ENCODE results near the gene C1QTNF3.
A peak's percentile ranks its signal among the peaks of the same experiment; 100 is the strongest.
"Not testable (repeated sequence)": the region's sequence is repeated elsewhere in the genome, so short reads cannot be mapped to it uniquely, and the experiment has no call there.

Gene C1QTNF3

GRCh38 chr5:34043099-34043876, at the start of gene C1QTNF3:
C1QTNF3 (minus strand) TSS chr5:34043213; CDS start chr5:34043125, 88 bp downstream.
- DNase-seq = peak in 17 of 51 donors; percentile 8 to 46 (median 15)

GRCh38 chr5:34091039-34091438, 48.0 kb upstream of the C1QTNF3 start:
- DNase-seq = not testable (repeated sequence)

GRCh38 chr5:34089802-34090201, 46.8 kb upstream of the C1QTNF3 start:
- not testable (repeated sequence) for DNase-seq

GRCh38 chr5:34087728-34088127, 44.7 kb upstream of the C1QTNF3 start:
- not testable (repeated sequence) for DNase-seq

- DNase-seq = not testable (repeated sequence)
Observed at GRCh38 chr5:34083898-34084297, 40.9 kb upstream of the C1QTNF3 start.

GRCh38 chr5:34079505-34079904, 36.5 kb upstream of the C1QTNF3 start:
- not testable (repeated sequence) for DNase-seq

GRCh38 chr5:34077636-34078035, 34.6 kb upstream of the C1QTNF3 start:
- not testable (repeated sequence) for DNase-seq

GRCh38 chr5:34076719-34077364, 33.8 kb upstream of the C1QTNF3 start:
- not testable (repeated sequence) for DNase-seq

GRCh38 chr5:34074472-34074871, 31.5 kb upstream of the C1QTNF3 start:
- DNase-seq = not testable (repeated sequence)

GRCh38 chr5:34074071-34074470, 31.1 kb upstream of the C1QTNF3 start:
- DNase-seq = not testable (repeated sequence)

- DNase-seq = not testable (repeated sequence)
Observed at GRCh38 chr5:34070626-34071025, 27.6 kb upstream of the C1QTNF3 start.

GRCh38 chr5:34064656-34065055, 21.6 kb upstream of the C1QTNF3 start:
- DNase-seq = no peak

- DNase-seq = no peak
Observed at GRCh38 chr5:34062419-34062818, 19.4 kb upstream of the C1QTNF3 start.

GRCh38 chr5:34061993-34062392, 19.0 kb upstream of the C1QTNF3 start:
- no peak for DNase-seq

- DNase-seq = no peak
Observed at GRCh38 chr5:34059977-34060376, 17.0 kb upstream of the C1QTNF3 start.

- DNase-seq = no peak
Observed at GRCh38 chr5:34058532-34058931, 15.5 kb upstream of the C1QTNF3 start.

- no peak for DNase-seq
Observed at GRCh38 chr5:34057569-34057968, 14.6 kb upstream of the C1QTNF3 start.

GRCh38 chr5:34057118-34057517, 14.1 kb upstream of the C1QTNF3 start:
- no peak for DNase-seq

GRCh38 chr5:34055667-34056066, 12.7 kb upstream of the C1QTNF3 start:
- no peak for DNase-seq

- no peak for DNase-seq
Observed at GRCh38 chr5:34054400-34054729, 11.4 kb upstream of the C1QTNF3 start.

- no peak for DNase-seq
Observed at GRCh38 chr5:34053571-34054399, 10.8 kb upstream of the C1QTNF3 start.

GRCh38 chr5:34053133-34053532, 10.1 kb upstream of the C1QTNF3 start:
- DNase-seq = no peak
